Ovary (tissue), 9 donors: ENCODE data around the gene SLC19A1. TPM values are rescaled to one million over a fixed set of nuclear protein-coding genes. Genes with fewer than 3 reads are reported as not detected.
A peak's percentile ranks its signal among the peaks of the same experiment; 100 is the strongest.

Experiments
- DNase-seq, 5 donors: peaks; one replicate each; pipeline ENCODE4 v3.0.0-alpha.2; 2019 to 2020
- H3K27ac ChIP-seq, 2 donors: fragments of 200-600 bp; one replicate each; pipeline versions ENCODE4 v1.5.1 to v1.8.0; 2019 to 2022
- H3K27me3 ChIP-seq: fragments of 200-600 bp; one replicate; pipeline ENCODE4 v1.8.0; 2022
- H3K36me3 ChIP-seq: fragments of 200-600 bp; sonication (generic); one replicate; pipeline ENCODE4 v1.5.1; 2019
- H3K4me1 ChIP-seq: one replicate; pipeline ENCODE4 v1.8.1; 2013; ENCODE audit warnings: mild to moderate bottlenecking, moderate library complexity; ENCODE audit not compliant: insufficient read depth
- H3K4me3 ChIP-seq: fragments of 200-600 bp; sonication (generic); one replicate; pipeline ENCODE4 v1.5.1; 2017
- H3K9me3 ChIP-seq, 2 donors: fragments of 200-600 bp in 1 of 2; sonication (generic) in 1 of 2; one replicate each; pipeline versions ENCODE4 v1.5.1 to v1.8.1; 2013 to 2019; ENCODE audit warnings: mild to moderate bottlenecking in 1 of 2, moderate library complexity in 1 of 2
- CTCF ChIP-seq, 3 donors: fragments of 450-650 bp in 2 of 3; fragments of 200-600 bp in 1 of 3; IDR thresholded peaks; one replicate each; pipeline versions ENCODE4 v1.5.1 to v1.8.0; 2016 to 2022; ENCODE audit warnings: antibody characterized with exemption in 3 of 3, mild to moderate bottlenecking in 1 of 3
- EP300 ChIP-seq: sonication (generic); formaldehyde crosslinking; IDR thresholded peaks from one replicate; pipeline ENCODE4 v1.6.1; 2017; ENCODE audit warnings: antibody characterized with exemption
- POLR2A ChIP-seq: fragments of 450-650 bp; IDR thresholded peaks from one replicate; pipeline ENCODE4 v1.6.1; 2017; ENCODE audit warnings: antibody characterized with exemption, mild to moderate bottlenecking, moderate library complexity
- WGBS, 3 donors: extraction: QIAGEN DNeasy Blood & Tissue Kit in 1 of 3; methylation state at CpG; one replicate each; pipeline versions ENCODE4 v1.1.5 to v1.1.7; 2013 to 2017; 5-methylcytosine and 5-hydroxymethylcytosine counted together
- intact Hi-C, 4 donors: fragments of 100-400 bp; cut with DNase I; formaldehyde crosslinking; loops; one replicate each; pipeline versions ENCODE4 v1.11.0 to v1.15.1; 2022 to 2023
- polyA plus RNA-seq, 2 donors: library from polyadenylated mRNA; stranded (reverse); fragments of 200-250 nt in 1 of 2; fragments of 350-450 nt in 1 of 2; fragmentation: Illumina TruSeq in 1 of 2; extraction: RNeasy Lipid Tissue Mini Kit (QIAGEN cat#74804) in 1 of 2; gene quantifications; one replicate each; pipeline ENCODE4 v1.2.3, GENCODE V29; 2013 to 2014
- total RNA-seq, 7 donors: library from RNA; depleted of rRNA in 2 of 7; stranded (reverse); fragments of >200 nt in 2 of 7; fragmentation: NEBNext Ultra II Directional in 3 of 7; extraction: Animal tissue kit (Norgen Biotek cat#: 25700) in 3 of 7; gene quantifications; one replicate each; pipeline versions ENCODE4 v1.1.0 to v1.2.4, GENCODE V29; 2016 to 2023
- donor health status: DM: no; HTN: no; CAD: no; lungs with moderate emphysema.
- donor health status: DM: no; HTN: no; CAD: no.
- donor health status: Bipolar disorder and iron deficiency.
- donor health status: DM: yes; HTN: yes; CAD: no.
- donor health status: DM: no; HTN: no; CAD: no.
- donor health status: DM: yes; HTN: yes; CAD: no.

The SLC19A1 gene
- total and polyA plus RNA-seq, 9 donors = 0.88 to 18.2 (median 8.1) TPM

- Histone ChIP-seq H3K4me3 (peak overlapping the region; percentile 42), H3K9me3 (no peaks in the 10 kb centered on the region), H3K27me3 (no peaks in the 10 kb centered on the region), H3K27ac (no peak overlapping the region), H3K36me3 (no peaks in the 10 kb centered on the region), H3K4me1 (peaks cover 3% of the 10 kb centered on the region)
- TF ChIP-seq EP300 = no peak
- TF ChIP-seq POLR2A = no peak
- TF ChIP-seq CTCF (IDR thresholded peaks at IDR 0.05) = no peak
- intact Hi-C loops = loop anchor here in 1 of 4 donors (5.0 kb wide), 1 partner anchor 32 kb away; no protein-coding TSS in a partner anchor
- 32 to 41% (median 39%) methylated on average over 40 to 41 of the region's 41 CpGs for WGBS, 3 donors
- no peak for DNase-seq
Observed at GRCh38 chr21:45589686-45590245, 47.5 kb upstream of the SLC19A1 start.

- TF ChIP-seq EP300 (no peak), POLR2A (no peak), CTCF (IDR thresholded peaks at IDR 0.05) (no peak)
- intact Hi-C loops = no loop called here
- H3K4me1 ChIP-seq = peaks cover 3% of the 10 kb centered on the region
- H3K9me3 ChIP-seq = no peaks in the 10 kb centered on the region
- no peaks in the 10 kb centered on the region for H3K36me3 ChIP-seq
- 80 to 90% (median 88%) methylated on average over 5 of the region's 5 CpGs for WGBS, 3 donors
- no peak overlapping the region for H3K27ac ChIP-seq
- no peaks in the 10 kb centered on the region for H3K27me3 ChIP-seq
- H3K4me3 ChIP-seq = no peak overlapping the region
- no peak for DNase-seq
Observed at GRCh38 chr21:45588871-45589491, 46.7 kb upstream of the SLC19A1 start.

GRCh38 chr21:45588086-45588825, 46.0 kb upstream of the SLC19A1 start:
- H3K27me3 ChIP-seq = no peaks in the 10 kb centered on the region
- H3K36me3 ChIP-seq = no peaks in the 10 kb centered on the region
- no peak for DNase-seq
- H3K9me3 ChIP-seq = no peaks in the 10 kb centered on the region
- intact Hi-C loops = no loop called here
- no peak overlapping the region for H3K27ac ChIP-seq
- TF ChIP-seq POLR2A = no peak
- TF ChIP-seq CTCF (IDR thresholded peaks at IDR 0.05) = no peak
- TF ChIP-seq EP300 = no peak
- H3K4me3 ChIP-seq = no peak overlapping the region
- 89 to 93% (median 91%) methylated on average over 10 of the region's 10 CpGs for WGBS, 3 donors
- H3K4me1 ChIP-seq = peaks cover 3% of the 10 kb centered on the region

- Histone ChIP-seq H3K9me3 (no peaks in the 10 kb centered on the region), H3K4me3 (no peak overlapping the region), H3K36me3 (no peaks in the 10 kb centered on the region), H3K27me3 (no peaks in the 10 kb centered on the region), H3K27ac (no peak overlapping the region), H3K4me1 (peaks cover 3% of the 10 kb centered on the region)
- 78 to 83% (median 83%) methylated on average over 5 of the region's 5 CpGs for WGBS, 3 donors
- intact Hi-C loops = no loop called here
- TF ChIP-seq EP300 (no peak), POLR2A (no peak), CTCF (IDR thresholded peaks at IDR 0.05) (no peak)
- no peak for DNase-seq
Observed at GRCh38 chr21:45586289-45586858, 44.1 kb upstream of the SLC19A1 start.
